ENCODE data around the gene TMEM63C.

The TMEM63C gene

GRCh38 chr14:77264466-77265186 is 83.0 kb downstream of the TMEM63C start:
- H3K27me3 ChIP-seq (replicated peaks; ENCODE audit: control insufficient read depth, insufficient read depth, low read length), result peaks cover 46% of the 10 kb centered on the region
- no peaks in the 10 kb centered on the region for H3K36me3 ChIP-seq (ENCODE audit: control insufficient read depth, insufficient read depth, low read length, severe bottlenecking)
- no peaks in the 10 kb centered on the region for H3K4me1 ChIP-seq (ENCODE audit: control insufficient read depth, insufficient read depth, low read length)
- H3K4me3 ChIP-seq (ENCODE audit: low read length), result no peak overlapping the region
- no peak for DNase-seq (ENCODE audit: low read depth)
- peaks cover 16% of the 10 kb centered on the region for H3K9me3 ChIP-seq (ENCODE audit: control insufficient read depth, low read length)
- H3K9ac ChIP-seq (ENCODE audit: low read length), result no peak overlapping the region

GRCh38 chr14:77265187-77265515 is 83.6 kb downstream of the TMEM63C start:
- DNase-seq (ENCODE audit: low read depth), result no peak
- Histone ChIP-seq H3K27me3 (replicated peaks; ENCODE audit: control insufficient read depth, insufficient read depth, low read length) (peaks cover 43% of the 10 kb centered on the region), H3K36me3 (ENCODE audit: control insufficient read depth, insufficient read depth, low read length, severe bottlenecking) (no peaks in the 10 kb centered on the region), H3K9ac (ENCODE audit: low read length) (no peak overlapping the region), H3K4me1 (ENCODE audit: control insufficient read depth, insufficient read depth, low read length) (no peaks in the 10 kb centered on the region), H3K9me3 (ENCODE audit: control insufficient read depth, low read length) (peaks cover 16% of the 10 kb centered on the region), H3K4me3 (ENCODE audit: low read length) (no peak overlapping the region)

GRCh38 chr14:77265561-77266335 is 84.2 kb downstream of the TMEM63C start:
- Histone ChIP-seq H3K27me3 (replicated peaks; ENCODE audit: control insufficient read depth, insufficient read depth, low read length) (peaks cover 39% of the 10 kb centered on the region), H3K4me3 (ENCODE audit: low read length) (no peak overlapping the region), H3K9me3 (ENCODE audit: control insufficient read depth, low read length) (peaks cover 16% of the 10 kb centered on the region), H3K9ac (ENCODE audit: low read length) (no peak overlapping the region), H3K36me3 (ENCODE audit: control insufficient read depth, insufficient read depth, low read length, severe bottlenecking) (no peaks in the 10 kb centered on the region), H3K4me1 (ENCODE audit: control insufficient read depth, insufficient read depth, low read length) (no peaks in the 10 kb centered on the region)
- DNase-seq (ENCODE audit: low read depth), result no peak

DNA sequence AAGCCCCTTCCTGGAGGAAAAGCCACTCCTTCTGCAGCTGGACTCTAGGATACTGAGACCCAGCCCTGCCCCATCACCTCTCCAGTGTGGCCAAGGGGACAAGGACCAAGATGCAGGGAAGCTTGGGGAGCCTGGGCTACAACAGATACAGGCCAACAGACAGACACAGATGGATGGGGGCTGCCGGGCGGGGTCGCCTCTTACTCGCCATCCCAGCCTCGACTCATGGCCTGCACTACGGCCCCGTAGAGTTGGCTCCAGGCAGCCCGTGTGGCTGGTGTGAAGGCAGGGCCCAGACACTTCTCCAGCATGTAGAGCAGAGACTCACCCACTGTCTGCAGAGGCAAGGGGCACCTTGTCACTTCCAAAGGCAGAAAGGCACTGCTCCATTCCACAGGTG is 84.7 kb downstream of the TMEM63C start:
- no peak overlapping the region for H3K4me3 ChIP-seq (ENCODE audit: low read length)
- peaks cover 37% of the 10 kb centered on the region for H3K27me3 ChIP-seq (replicated peaks; ENCODE audit: control insufficient read depth, insufficient read depth, low read length)
- no peaks in the 10 kb centered on the region for H3K4me1 ChIP-seq (ENCODE audit: control insufficient read depth, insufficient read depth, low read length)
- peaks cover 16% of the 10 kb centered on the region for H3K9me3 ChIP-seq (ENCODE audit: control insufficient read depth, low read length)
- H3K9ac ChIP-seq (ENCODE audit: low read length), result no peak overlapping the region
- DNase-seq (ENCODE audit: low read depth), result no peak
- H3K36me3 ChIP-seq (ENCODE audit: control insufficient read depth, insufficient read depth, low read length, severe bottlenecking), result no peaks in the 10 kb centered on the region

- H3K9me3 ChIP-seq (ENCODE audit: control insufficient read depth, low read length), result peaks cover 16% of the 10 kb centered on the region
- no peak overlapping the region for H3K9ac ChIP-seq (ENCODE audit: low read length)
- no peak overlapping the region for H3K4me3 ChIP-seq (ENCODE audit: low read length)
- no peaks in the 10 kb centered on the region for H3K36me3 ChIP-seq (ENCODE audit: control insufficient read depth, insufficient read depth, low read length, severe bottlenecking)
- H3K4me1 ChIP-seq (ENCODE audit: control insufficient read depth, insufficient read depth, low read length), result no peaks in the 10 kb centered on the region
- peaks cover 38% of the 10 kb centered on the region for H3K27me3 ChIP-seq (replicated peaks; ENCODE audit: control insufficient read depth, insufficient read depth, low read length)
- no peak for DNase-seq (ENCODE audit: low read depth)
These were observed 86.5 kb downstream of the TMEM63C start for GRCh38 chr14:77267937-77268699.

GRCh38 chr14:77268989-77269600 is 87.5 kb downstream of the TMEM63C start:
- peaks cover 29% of the 10 kb centered on the region for H3K27me3 ChIP-seq (replicated peaks; ENCODE audit: control insufficient read depth, insufficient read depth, low read length)
- no peaks in the 10 kb centered on the region for H3K4me1 ChIP-seq (ENCODE audit: control insufficient read depth, insufficient read depth, low read length)
- H3K4me3 ChIP-seq (ENCODE audit: low read length), result no peak overlapping the region
- peaks cover 16% of the 10 kb centered on the region for H3K9me3 ChIP-seq (ENCODE audit: control insufficient read depth, low read length)
- DNase-seq (ENCODE audit: low read depth), result no peak
- no peak overlapping the region for H3K9ac ChIP-seq (ENCODE audit: low read length)
- H3K36me3 ChIP-seq (ENCODE audit: control insufficient read depth, insufficient read depth, low read length, severe bottlenecking), result no peaks in the 10 kb centered on the region

DNA sequence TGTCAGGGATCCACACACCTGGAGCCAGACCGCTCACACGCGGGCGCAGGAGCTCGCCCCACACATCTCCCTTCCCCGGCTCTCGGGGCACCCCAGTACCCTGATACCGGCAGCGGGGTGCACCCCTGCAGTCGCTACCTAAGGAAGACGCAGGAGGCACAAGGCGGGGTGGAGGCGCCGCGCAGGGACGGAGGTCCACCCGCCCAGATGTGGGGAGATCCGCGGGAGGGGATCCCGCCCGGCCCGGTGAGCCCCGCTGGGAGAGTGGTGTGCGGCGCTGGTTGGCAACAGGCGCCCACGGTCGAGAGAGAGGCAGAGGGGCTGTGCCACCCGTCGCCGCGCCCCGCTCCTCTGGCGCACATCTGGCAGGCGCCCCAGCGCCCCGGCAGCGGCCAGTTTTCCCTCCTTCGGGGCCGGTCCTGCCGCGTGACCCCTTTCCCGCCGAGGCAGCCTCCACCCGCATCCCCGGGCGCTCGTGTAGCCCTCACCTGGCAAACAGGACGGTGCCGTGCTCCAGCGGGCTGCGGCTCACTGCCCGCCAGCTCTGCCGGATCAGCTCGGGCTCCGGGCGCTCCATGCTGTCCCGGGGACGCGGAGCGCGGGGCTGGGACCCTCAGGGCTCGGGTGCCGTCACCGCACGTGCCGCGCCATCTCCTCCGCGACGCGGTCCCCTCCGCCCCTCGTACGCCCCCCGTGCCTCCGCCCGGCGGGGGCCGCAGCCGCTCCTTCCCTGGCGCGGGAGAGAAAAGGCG is 88.9 kb downstream of the TMEM63C start:
- no peak for DNase-seq (ENCODE audit: low read depth)
- H3K9ac ChIP-seq (ENCODE audit: low read length), result no peak overlapping the region
- H3K4me3 ChIP-seq (ENCODE audit: low read length), result no peak overlapping the region

DNA sequence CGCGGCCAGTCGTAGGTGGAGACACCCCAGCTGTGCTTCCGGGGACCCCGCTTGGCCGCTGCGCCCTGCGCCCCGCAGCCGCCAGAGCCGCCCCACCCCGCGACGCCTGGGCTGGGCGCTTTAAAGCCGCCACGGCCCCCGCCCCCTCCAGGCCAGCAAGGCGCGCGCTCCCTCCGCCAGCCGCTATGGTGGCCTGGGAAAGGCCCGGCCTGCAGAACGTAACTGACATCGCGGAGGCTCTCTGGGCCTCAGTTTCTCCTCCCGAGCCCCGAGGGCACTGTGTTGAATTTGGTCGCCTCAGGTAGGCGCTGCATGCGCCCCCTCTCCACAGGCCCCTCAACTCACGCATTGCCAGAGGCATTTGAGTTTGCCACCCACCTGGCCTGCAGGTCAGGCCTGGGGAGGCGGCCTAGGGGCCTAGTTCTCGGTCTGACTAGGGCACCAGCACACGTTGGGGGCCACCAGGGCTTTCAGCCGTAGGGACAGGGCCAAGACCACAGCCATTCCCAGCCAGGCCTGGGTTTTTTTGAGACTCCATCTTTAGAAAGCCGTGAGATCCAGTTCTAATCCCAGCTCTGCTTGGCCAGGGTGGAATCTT is 89.6 kb downstream of the TMEM63C start, which contains the start of gene NGB:
TSS of gene NGB (minus strand) at position 94 of the 598 bp plus-strand sequence. CDS start 269 bp downstream, outside the sequence.
- H3K9ac ChIP-seq (ENCODE audit: low read length), result no peak within 1 kb of the TSS
- H3K9me3 ChIP-seq (ENCODE audit: control insufficient read depth, low read length), result peaks cover 16% of the 10 kb centered on the region
- H3K36me3 ChIP-seq (ENCODE audit: control insufficient read depth, insufficient read depth, low read length, severe bottlenecking), result peaks cover 1% of the 10 kb centered on the region
- no peaks in the 10 kb centered on the region for H3K4me1 ChIP-seq (ENCODE audit: control insufficient read depth, insufficient read depth, low read length)
- DNase-seq (ENCODE audit: low read depth), result no peak
- peaks cover 27% of the 10 kb centered on the region for H3K27me3 ChIP-seq (replicated peaks; ENCODE audit: control insufficient read depth, insufficient read depth, low read length)
- no peak within 1 kb of the TSS for H3K4me3 ChIP-seq (ENCODE audit: low read length)

More for the DNA sequence above, 88.9 kb downstream of the TMEM63C start:
- Histone ChIP-seq H3K9me3 (ENCODE audit: control insufficient read depth, low read length) (peaks cover 16% of the 10 kb centered on the region), H3K4me1 (ENCODE audit: control insufficient read depth, insufficient read depth, low read length) (no peaks in the 10 kb centered on the region), H3K36me3 (ENCODE audit: control insufficient read depth, insufficient read depth, low read length, severe bottlenecking) (no peaks in the 10 kb centered on the region), H3K27me3 (replicated peaks; ENCODE audit: control insufficient read depth, insufficient read depth, low read length) (peaks cover 27% of the 10 kb centered on the region)

DNA sequence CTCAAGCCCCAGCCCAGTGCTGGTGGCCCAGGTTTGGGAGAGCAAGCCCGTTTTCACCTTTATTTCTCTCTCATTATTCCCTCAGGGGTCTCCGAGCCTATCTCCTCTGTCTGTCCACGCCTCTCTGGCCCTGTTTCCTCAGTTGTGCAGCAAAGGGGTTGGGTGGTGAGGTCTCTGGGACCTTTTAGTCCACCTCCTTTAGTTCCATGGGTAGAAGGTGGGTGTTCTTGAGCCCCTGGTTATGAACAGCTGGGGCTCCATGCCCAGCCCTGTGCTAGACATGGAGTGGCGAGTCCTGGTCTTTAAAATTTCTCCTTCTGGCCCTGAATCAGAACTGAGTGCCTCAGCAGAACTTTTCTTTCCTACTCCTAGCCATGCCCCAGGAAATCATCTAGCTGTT is 90.7 kb downstream of the TMEM63C start:
- H3K9me3 ChIP-seq (ENCODE audit: control insufficient read depth, low read length), result peaks cover 15% of the 10 kb centered on the region
- no peak for DNase-seq (ENCODE audit: low read depth)
- peaks cover 8% of the 10 kb centered on the region for H3K36me3 ChIP-seq (ENCODE audit: control insufficient read depth, insufficient read depth, low read length, severe bottlenecking)
- peaks cover 22% of the 10 kb centered on the region for H3K27me3 ChIP-seq (replicated peaks; ENCODE audit: control insufficient read depth, insufficient read depth, low read length)
- H3K4me1 ChIP-seq (ENCODE audit: control insufficient read depth, insufficient read depth, low read length), result no peaks in the 10 kb centered on the region
- no peak overlapping the region for H3K4me3 ChIP-seq (ENCODE audit: low read length)
- H3K9ac ChIP-seq (ENCODE audit: low read length), result no peak overlapping the region

GRCh38 chr14:77273796-77274195 is 92.2 kb downstream of the TMEM63C start:
- Histone ChIP-seq H3K4me1 (ENCODE audit: control insufficient read depth, insufficient read depth, low read length) (no peaks in the 10 kb centered on the region), H3K36me3 (ENCODE audit: control insufficient read depth, insufficient read depth, low read length, severe bottlenecking) (peaks cover 17% of the 10 kb centered on the region), H3K9ac (ENCODE audit: low read length) (no peak overlapping the region), H3K27me3 (replicated peaks; ENCODE audit: control insufficient read depth, insufficient read depth, low read length) (peaks cover 10% of the 10 kb centered on the region), H3K9me3 (ENCODE audit: control insufficient read depth, low read length) (peaks cover under 1% of the 10 kb centered on the region), H3K4me3 (ENCODE audit: low read length) (no peak overlapping the region)
- DNase-seq (ENCODE audit: low read depth), result no peak
